SK-N-SH (cell line): Measurements from ENCODE around the gene POLR2C.
"Not testable (repeated sequence)": the region's sequence is repeated elsewhere in the genome, so short reads cannot be mapped to it uniquely, and the experiment has no call there.

Source experiments
- CHD2 ChIP-seq: fragments of 150-350 bp; IDR thresholded peaks from 2 replicates; pipeline ENCODE4 v1.6.1; 2018; ENCODE audit warnings: low read length; ENCODE audit not compliant: partially characterized antibody
- CTCF ChIP-seq: fragments of 200-600 bp; sonication (generic); IDR thresholded peaks from 2 replicates; pipeline ENCODE4 v1.6.1; 2017; ENCODE audit warnings: antibody characterized with exemption, mild to moderate bottlenecking, moderate library complexity
- EP300 ChIP-seq, 2 experiments: IDR thresholded peaks; 2 replicates each; pipeline versions ENCODE4 v1.4.0 to v1.6.1; 2012; ENCODE audit warnings: borderline replicate concordance in 1 of 2, low read depth in 1 of 2, low read length in 1 of 2
- EZH2phosphoT487 ChIP-seq: fragments of 200-600 bp; sonication (generic); IDR thresholded peaks from 2 replicates; pipeline ENCODE4 v1.6.1; 2017; ENCODE audit warnings: low read depth, mixed run types, mild to moderate bottlenecking, antibody characterized with exemption, moderate library complexity, borderline replicate concordance
- GABPA ChIP-seq: IDR thresholded peaks from 2 replicates; pipeline ENCODE4 v1.4.0; 2012; ENCODE audit warnings: low read depth, mild to moderate bottlenecking
- MAX ChIP-seq: IDR thresholded peaks from 2 replicates; pipeline ENCODE4 v1.4.0; 2012; ENCODE audit warnings: low read depth
- POLR2AphosphoS5 ChIP-seq: IDR thresholded peaks from 2 replicates; pipeline ENCODE4 v1.6.1; 2012; ENCODE audit warnings: low read depth, low read length
- RAD21 ChIP-seq: IDR thresholded peaks from 2 replicates; pipeline ENCODE4 v1.6.1; 2012; ENCODE audit warnings: mild to moderate bottlenecking, low read length
- RXRA ChIP-seq: IDR thresholded peaks from 2 replicates; pipeline ENCODE4 v1.4.0; 2012; ENCODE audit warnings: low read depth, mild to moderate bottlenecking, borderline replicate concordance
- SMC3 ChIP-seq: IDR thresholded peaks from 2 replicates; pipeline ENCODE4 v1.6.1; 2012; ENCODE audit warnings: low read depth, low read length, improper control_type of control experiment
- YY1 ChIP-seq: IDR thresholded peaks from 2 replicates; pipeline ENCODE4 v1.4.0; 2012; ENCODE audit warnings: low read depth, mild to moderate bottlenecking
- TF ChIP-seq, protein P1 (sequence below): IDR thresholded peaks from 2 replicates; pipeline ENCODE4; 2012

GRCh38 chr16:57439947-57440346, 22.5 kb upstream of the POLR2C start:
- not testable (repeated sequence) for TF ChIP-seq RAD21; CTCF; EP300 (IDR thresholded peaks at IDR 0.05; ENCODE audit: borderline replicate concordance in 1 of 2, low read depth in 1 of 2, low read length in 1 of 2); EZH2phosphoT487; RXRA; MAX; GABPA; POLR2AphosphoS5; SMC3; CHD2; YY1
- TF ChIP-seq, protein P1, sequence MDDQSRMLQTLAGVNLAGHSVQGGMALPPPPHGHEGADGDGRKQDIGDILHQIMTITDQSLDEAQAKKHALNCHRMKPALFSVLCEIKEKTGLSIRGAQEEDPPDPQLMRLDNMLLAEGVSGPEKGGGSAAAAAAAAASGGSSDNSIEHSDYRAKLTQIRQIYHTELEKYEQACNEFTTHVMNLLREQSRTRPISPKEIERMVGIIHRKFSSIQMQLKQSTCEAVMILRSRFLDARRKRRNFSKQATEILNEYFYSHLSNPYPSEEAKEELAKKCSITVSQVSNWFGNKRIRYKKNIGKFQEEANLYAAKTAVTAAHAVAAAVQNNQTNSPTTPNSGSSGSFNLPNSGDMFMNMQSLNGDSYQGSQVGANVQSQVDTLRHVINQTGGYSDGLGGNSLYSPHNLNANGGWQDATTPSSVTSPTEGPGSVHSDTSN = not testable (repeated sequence)
